HepG2 (cell line): ENCODE measurements around the gene CD83. TPM values are rescaled to one million over a fixed set of nuclear protein-coding genes. Genes with fewer than 3 reads are reported as not detected.

Source experiments
- ATAC-seq: fragments of 200-7000 bp; cut with Tn5 transposase; 3 replicates; pipeline ENCODE4 v1.9.1; 2020; ENCODE audit warnings: mild to moderate bottlenecking, moderate library complexity
- BruUV-seq: library from RNA; stranded (reverse); fragments of 400-500 nt; replicated peaks from 2 replicates; lab custom pipeline; 2021; lab: Mats Ljungman, UMichigan
- CTCF ChIA-PET: fragments of 300-600 bp; formaldehyde crosslinking; extraction: SDS; loops from one replicate; lab custom pipeline; 2021; ENCODE audit warnings: low total read pairs, inconsistent platforms, low intra/inter-chr PET ratio; lab: Yijun Ruan, JAX
- POLR2A ChIA-PET: fragments of 350-600 bp; sonication (Branson Sonifier 250); formaldehyde crosslinking; loops from one replicate; lab custom pipeline; 2020; ENCODE audit warnings: antibody characterized with exemption, inconsistent platforms; lab: Yijun Ruan, JAX
- DNase-seq: peaks from one replicate; pipeline ENCODE4 v3.0.0-alpha.2; 2015; ENCODE audit warnings: low spot score
- FAIRE-seq: peaks from 3 replicates; lab custom pipeline; 2011; peaks lifted over from hg19 to GRCh38; lab: Jason Lieb, UNC
- H2AFZ ChIP-seq: one replicate; pipeline ENCODE4 v1.6.1; 2011; ENCODE audit warnings: low read length, inconsistent platforms
- H3K27ac ChIP-seq: fragments of 300-600 bp; 3 replicates; pipeline ENCODE4 v1.8.0; 2011; ENCODE audit warnings: mixed run types, mild to moderate bottlenecking, mixed read lengths, low read length, inconsistent platforms; ENCODE audit not compliant: insufficient read depth; ENCODE audit errors: extremely low read length
- H3K27me3 ChIP-seq, 2 experiments: fragments of 200-600 bp in 1 of 2; 2 replicates in 1 of 2; 3 replicates in 1 of 2; pipeline versions ENCODE4 v1.6.0 to v1.8.0; 2011; ENCODE audit warnings: low read length in 2 of 2, mild to moderate bottlenecking in 2 of 2, moderate library complexity in 2 of 2, inconsistent platforms in 1 of 2; ENCODE audit not compliant: insufficient read depth in 2 of 2, control insufficient read depth in 1 of 2
- H3K36me3 ChIP-seq, 2 experiments: fragments of 200-600 bp in 1 of 2; replicated peaks in 1 of 2; 2 replicates in 1 of 2; 3 replicates in 1 of 2; pipeline versions ENCODE4 v1.5.1 to v1.8.0; 2011; ENCODE audit warnings: low read length in 2 of 2, inconsistent platforms in 1 of 2; ENCODE audit not compliant: insufficient read depth in 2 of 2, control insufficient read depth in 1 of 2
- H3K4me1 ChIP-seq: 2 replicates; pipeline ENCODE4 v1.5.1; 2012; ENCODE audit warnings: low read length, inconsistent platforms; ENCODE audit not compliant: insufficient read depth
- H3K4me2 ChIP-seq: 2 replicates; pipeline ENCODE4 v1.6.0; 2011; ENCODE audit warnings: low read depth, low read length, inconsistent platforms
- H3K4me3 ChIP-seq, 3 experiments: fragments of 200-600 bp in 1 of 3; sonication (generic), shearing (Covaris generic) in 1 of 3; replicated peaks in 1 of 3; 2 replicates each; pipeline ENCODE4 v1.5.1; 2011 to 2016; ENCODE audit warnings: low read length in 3 of 3, inconsistent platforms in 2 of 3, low read depth in 2 of 3, mild to moderate bottlenecking in 2 of 3, control low read depth in 1 of 3, mixed read lengths in 1 of 3; ENCODE audit not compliant: insufficient read depth in 1 of 3
- H3K79me2 ChIP-seq: one replicate; pipeline ENCODE4 v1.6.1; 2011; ENCODE audit warnings: low read length, inconsistent platforms; ENCODE audit not compliant: insufficient read depth
- H3K9ac ChIP-seq: 2 replicates; pipeline ENCODE4 v1.6.0; 2011; ENCODE audit warnings: mild to moderate bottlenecking, low read depth, low read length, inconsistent platforms; ENCODE audit not compliant: insufficient read depth
- H3K9me3 ChIP-seq: 2 replicates; pipeline ENCODE4 v1.5.1; 2012; ENCODE audit warnings: mild to moderate bottlenecking, low read length
- H4K20me1 ChIP-seq: 2 replicates; pipeline ENCODE4 v1.6.0; 2011; ENCODE audit warnings: inconsistent platforms, mild to moderate bottlenecking, low read length, moderate library complexity; ENCODE audit not compliant: insufficient read depth
- ATF7-NPFF ChIP-seq: sonication (generic); formaldehyde crosslinking; IDR thresholded peaks from 2 replicates; pipeline ENCODE4 v1.8.1; 2023; ENCODE audit warnings: mild to moderate bottlenecking, low read depth, missing genetic modification reagents, moderate library complexity
- KAT7 ChIP-seq: IDR thresholded peaks from 2 replicates; pipeline ENCODE4 v1.6.1; 2018; ENCODE audit warnings: borderline replicate concordance, missing compliant biosample characterization
- MLLT10 ChIP-seq: sonication (generic); formaldehyde crosslinking; IDR thresholded peaks from 2 replicates; pipeline ENCODE4 v1.4.0; 2020; ENCODE audit warnings: missing genetic modification reagents
- SNAI1 ChIP-seq: sonication (generic); formaldehyde crosslinking; IDR thresholded peaks from 2 replicates; pipeline ENCODE4 v1.5.0; 2020; ENCODE audit warnings: mild to moderate bottlenecking, missing genetic modification reagents, borderline replicate concordance
- ZBTB7B ChIP-seq: sonication (generic); formaldehyde crosslinking; IDR thresholded peaks from 2 replicates; pipeline ENCODE4 v1.4.0; 2020; ENCODE audit warnings: missing genetic modification reagents
- ZNF205 ChIP-seq: IDR thresholded peaks from 2 replicates; pipeline ENCODE4 v1.6.1; 2018; ENCODE audit warnings: missing biosample characterization, missing genetic modification reagents
- ZNF296 ChIP-seq: sonication (generic); formaldehyde crosslinking; conservative IDR thresholded peaks from 2 replicates; pipeline ENCODE4 v1.5.0; 2020; ENCODE audit warnings: mild to moderate bottlenecking, missing genetic modification reagents
- ZNF30 ChIP-seq: sonication (generic); formaldehyde crosslinking; IDR thresholded peaks from 2 replicates; pipeline ENCODE4 v1.5.0; 2020; ENCODE audit warnings: mild to moderate bottlenecking, missing genetic modification reagents
- ZNF761 ChIP-seq: sonication (generic); formaldehyde crosslinking; conservative IDR thresholded peaks from 2 replicates; pipeline ENCODE4 v1.4.0; 2020; ENCODE audit warnings: mild to moderate bottlenecking, missing genetic modification reagents
- ZNF780A ChIP-seq: sonication (generic); formaldehyde crosslinking; IDR thresholded peaks from 2 replicates; pipeline ENCODE4 v1.8.0; 2022; ENCODE audit warnings: mild to moderate bottlenecking, missing genetic modification reagents, moderate library complexity
- ZNF782 ChIP-seq: sonication (generic); formaldehyde crosslinking; IDR thresholded peaks from 2 replicates; pipeline ENCODE4 v1.4.0; 2020; ENCODE audit warnings: missing genetic modification reagents, mild to moderate bottlenecking, borderline replicate concordance
- ZSCAN30 ChIP-seq: sonication (generic); formaldehyde crosslinking; IDR thresholded peaks from 2 replicates; pipeline ENCODE4 v1.5.0; 2020; ENCODE audit warnings: mild to moderate bottlenecking, missing genetic modification reagents
- WGBS: methylation state at CpG from one replicate; pipeline ENCODE4 v1.1.6; 2017; ENCODE audit warnings: low lambda C conversion rate; 5-methylcytosine and 5-hydroxymethylcytosine counted together
- in situ Hi-C: cut with HindIII; loops from 2 replicates; pipeline ENCODE4 v1.10.0; 2017; ENCODE audit warnings: low pct_unique_long_range_greater_than_20kb; ENCODE audit not compliant: extremely low pct_ligation_motif_present
- intact Hi-C: fragments of 100-400 bp; cut with micrococcal nuclease; formaldehyde crosslinking; loops from one replicate; pipeline ENCODE4 v1.10.0; 2022; ENCODE audit not compliant: unreplicated experiment
- polyA plus RNA-seq, 8 experiments: library from polyadenylated mRNA; depleted of rRNA in 3 of 8; stranded (reverse) in 7 of 8; unstranded in 1 of 8; fragments of >200 nt; fragmentation: Illumina TruSeq in 4 of 8; extraction: Trizol in 4 of 8; gene quantifications; 2 replicates each; pipeline versions ENCODE4 v1.2.1 to v1.2.3, GENCODE V29; 2011 to 2016; ENCODE audit warnings: low read depth in 4 of 8, missing spikeins in 1 of 8, mixed read lengths in 1 of 8; ENCODE audit not compliant: insufficient read depth in 1 of 8
- total RNA-seq, 5 experiments: library from RNA; depleted of rRNA; stranded (reverse); fragments of >200 nt; fragmentation: Illumina TruSeq; extraction: Trizol; gene quantifications; 2 replicates each; pipeline ENCODE4 v1.2.3, GENCODE V29; 2016; ENCODE audit warnings: low read depth in 1 of 5
- TF ChIP-seq, protein P1 (sequence below): sonication (generic); formaldehyde crosslinking; IDR thresholded peaks from 2 replicates; pipeline ENCODE4 v1.5.0; 2020; ENCODE audit warnings: mild to moderate bottlenecking, missing genetic modification reagents
- TF ChIP-seq, protein P2 (sequence below): sonication (generic); formaldehyde crosslinking; IDR thresholded peaks from 2 replicates; pipeline ENCODE4 v1.5.0; 2020; ENCODE audit warnings: mild to moderate bottlenecking, missing genetic modification reagents, borderline replicate concordance
- TF ChIP-seq, protein P3 (sequence below): sonication (generic); formaldehyde crosslinking; IDR thresholded peaks from 2 replicates; pipeline ENCODE4 v1.9.0; 2021; ENCODE audit warnings: mild to moderate bottlenecking, missing genetic modification reagents

Gene CD83
- total and polyA plus RNA-seq, 2 of the 13 experiments (the other 11 are each of a cell fraction or from before 2014, with no cell fraction given) = 0.46 to 2.3 TPM

DNA sequence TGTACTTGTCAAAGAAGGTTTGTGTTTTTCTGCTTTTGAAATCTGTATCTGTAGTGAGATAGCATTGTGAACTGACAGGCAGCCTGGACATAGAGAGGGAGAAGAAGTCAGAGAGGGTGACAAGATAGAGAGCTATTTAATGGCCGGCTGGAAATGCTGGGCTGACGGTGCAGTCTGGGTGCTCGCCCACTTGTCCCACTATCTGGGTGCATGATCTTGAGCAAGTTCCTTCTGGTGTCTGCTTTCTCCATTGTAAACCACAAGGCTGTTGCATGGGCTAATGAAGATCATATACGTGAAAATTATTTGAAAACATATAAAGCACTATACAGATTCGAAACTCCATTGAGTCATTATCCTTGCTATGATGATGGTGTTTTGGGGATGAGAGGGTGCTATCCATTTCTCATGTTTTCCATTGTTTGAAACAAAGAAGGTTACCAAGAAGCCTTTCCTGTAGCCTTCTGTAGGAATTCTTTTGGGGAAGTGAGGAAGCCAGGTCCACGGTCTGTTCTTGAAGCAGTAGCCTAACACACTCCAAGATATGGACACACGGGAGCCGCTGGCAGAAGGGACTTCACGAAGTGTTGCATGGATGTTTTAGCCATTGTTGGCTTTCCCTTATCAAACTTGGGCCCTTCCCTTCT lies 18.4 kb downstream of the CD83 start:
- no peak for DNase-seq
- ATAC-seq = no peak
- in situ Hi-C loops = no loop called here

More for the DNA sequence above, 18.4 kb downstream of the CD83 start:
- WGBS = 68% methylated on average over 9 of the region's 9 CpGs
- Histone ChIP-seq H3K9me3 (no peaks in the 10 kb centered on the region), H3K4me3 (no peak overlapping the region), H3K9ac (no peak overlapping the region), H3K4me1 (peaks cover 21% of the 10 kb centered on the region), H3K27me3 (0 out of 5 replicates have a peak, but pooled peaks cover 0 to 3% of the 10 kb centered on the region in 2 experiments), H4K20me1 (no peaks in the 10 kb centered on the region), H3K79me2 (no peaks in the 10 kb centered on the region), H3K27ac (no peak overlapping the region), H3K4me2 (no peak overlapping the region), H3K36me3 (no peaks in the 10 kb centered on the region), H2AFZ (no peak overlapping the region)
- FAIRE-seq = no peak
- CTCF ChIA-PET = no interaction called here
- POLR2A ChIA-PET = no interaction called here
- no TSS peak for BruUV-seq
- intact Hi-C loops = no loop called here
- TF ChIP-seq ZNF30 (CRISPR knock-in tag) = no peak
- TF ChIP-seq ZNF782 (CRISPR knock-in tag) = no peak
- TF ChIP-seq, protein P1, sequence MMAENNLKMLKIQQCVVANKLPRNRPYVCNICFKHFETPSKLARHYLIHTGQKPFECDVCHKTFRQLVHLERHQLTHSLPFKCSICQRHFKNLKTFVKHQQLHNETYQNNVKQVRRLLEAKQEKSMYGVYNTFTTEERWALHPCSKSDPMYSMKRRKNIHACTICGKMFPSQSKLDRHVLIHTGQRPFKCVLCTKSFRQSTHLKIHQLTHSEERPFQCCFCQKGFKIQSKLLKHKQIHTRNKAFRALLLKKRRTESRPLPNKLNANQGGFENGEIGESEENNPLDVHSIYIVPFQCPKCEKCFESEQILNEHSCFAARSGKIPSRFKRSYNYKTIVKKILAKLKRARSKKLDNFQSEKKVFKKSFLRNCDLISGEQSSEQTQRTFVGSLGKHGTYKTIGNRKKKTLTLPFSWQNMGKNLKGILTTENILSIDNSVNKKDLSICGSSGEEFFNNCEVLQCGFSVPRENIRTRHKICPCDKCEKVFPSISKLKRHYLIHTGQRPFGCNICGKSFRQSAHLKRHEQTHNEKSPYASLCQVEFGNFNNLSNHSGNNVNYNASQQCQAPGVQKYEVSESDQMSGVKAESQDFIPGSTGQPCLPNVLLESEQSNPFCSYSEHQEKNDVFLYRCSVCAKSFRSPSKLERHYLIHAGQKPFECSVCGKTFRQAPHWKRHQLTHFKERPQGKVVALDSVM = no peak
- TF ChIP-seq KAT7 (CRISPR knock-in tag) = no peak
- no peak for TF ChIP-seq ZSCAN30
- TF ChIP-seq, protein P2, sequence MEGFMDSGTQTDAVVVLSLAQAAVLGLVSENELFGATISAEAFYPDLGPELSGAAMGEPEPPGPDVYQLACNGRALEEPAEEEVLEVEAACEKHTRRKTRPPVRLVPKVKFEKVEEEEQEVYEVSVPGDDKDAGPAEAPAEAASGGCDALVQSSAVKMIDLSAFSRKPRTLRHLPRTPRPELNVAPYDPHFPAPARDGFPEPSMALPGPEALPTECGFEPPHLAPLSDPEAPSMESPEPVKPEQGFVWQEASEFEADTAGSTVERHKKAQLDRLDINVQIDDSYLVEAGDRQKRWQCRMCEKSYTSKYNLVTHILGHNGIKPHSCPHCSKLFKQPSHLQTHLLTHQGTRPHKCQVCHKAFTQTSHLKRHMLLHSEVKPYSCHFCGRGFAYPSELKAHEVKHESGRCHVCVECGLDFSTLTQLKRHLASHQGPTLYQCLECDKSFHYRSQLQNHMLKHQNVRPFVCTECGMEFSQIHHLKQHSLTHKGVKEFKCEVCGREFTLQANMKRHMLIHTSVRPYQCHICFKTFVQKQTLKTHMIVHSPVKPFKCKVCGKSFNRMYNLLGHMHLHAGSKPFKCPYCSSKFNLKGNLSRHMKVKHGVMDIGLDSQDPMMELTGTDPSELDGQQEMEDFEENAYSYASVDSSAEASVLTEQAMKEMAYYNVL (CRISPR knock-in tag) = no peak
- no peak for TF ChIP-seq ZNF205 (CRISPR knock-in tag)
- TF ChIP-seq ZNF296 (CRISPR knock-in tag) = no peak
- TF ChIP-seq ZBTB7B (CRISPR knock-in tag) = no peak
- no peak for TF ChIP-seq ZNF780A (CRISPR knock-in tag)
- TF ChIP-seq ATF7-NPFF (CRISPR knock-in tag) = no peak
- TF ChIP-seq, protein P3, sequence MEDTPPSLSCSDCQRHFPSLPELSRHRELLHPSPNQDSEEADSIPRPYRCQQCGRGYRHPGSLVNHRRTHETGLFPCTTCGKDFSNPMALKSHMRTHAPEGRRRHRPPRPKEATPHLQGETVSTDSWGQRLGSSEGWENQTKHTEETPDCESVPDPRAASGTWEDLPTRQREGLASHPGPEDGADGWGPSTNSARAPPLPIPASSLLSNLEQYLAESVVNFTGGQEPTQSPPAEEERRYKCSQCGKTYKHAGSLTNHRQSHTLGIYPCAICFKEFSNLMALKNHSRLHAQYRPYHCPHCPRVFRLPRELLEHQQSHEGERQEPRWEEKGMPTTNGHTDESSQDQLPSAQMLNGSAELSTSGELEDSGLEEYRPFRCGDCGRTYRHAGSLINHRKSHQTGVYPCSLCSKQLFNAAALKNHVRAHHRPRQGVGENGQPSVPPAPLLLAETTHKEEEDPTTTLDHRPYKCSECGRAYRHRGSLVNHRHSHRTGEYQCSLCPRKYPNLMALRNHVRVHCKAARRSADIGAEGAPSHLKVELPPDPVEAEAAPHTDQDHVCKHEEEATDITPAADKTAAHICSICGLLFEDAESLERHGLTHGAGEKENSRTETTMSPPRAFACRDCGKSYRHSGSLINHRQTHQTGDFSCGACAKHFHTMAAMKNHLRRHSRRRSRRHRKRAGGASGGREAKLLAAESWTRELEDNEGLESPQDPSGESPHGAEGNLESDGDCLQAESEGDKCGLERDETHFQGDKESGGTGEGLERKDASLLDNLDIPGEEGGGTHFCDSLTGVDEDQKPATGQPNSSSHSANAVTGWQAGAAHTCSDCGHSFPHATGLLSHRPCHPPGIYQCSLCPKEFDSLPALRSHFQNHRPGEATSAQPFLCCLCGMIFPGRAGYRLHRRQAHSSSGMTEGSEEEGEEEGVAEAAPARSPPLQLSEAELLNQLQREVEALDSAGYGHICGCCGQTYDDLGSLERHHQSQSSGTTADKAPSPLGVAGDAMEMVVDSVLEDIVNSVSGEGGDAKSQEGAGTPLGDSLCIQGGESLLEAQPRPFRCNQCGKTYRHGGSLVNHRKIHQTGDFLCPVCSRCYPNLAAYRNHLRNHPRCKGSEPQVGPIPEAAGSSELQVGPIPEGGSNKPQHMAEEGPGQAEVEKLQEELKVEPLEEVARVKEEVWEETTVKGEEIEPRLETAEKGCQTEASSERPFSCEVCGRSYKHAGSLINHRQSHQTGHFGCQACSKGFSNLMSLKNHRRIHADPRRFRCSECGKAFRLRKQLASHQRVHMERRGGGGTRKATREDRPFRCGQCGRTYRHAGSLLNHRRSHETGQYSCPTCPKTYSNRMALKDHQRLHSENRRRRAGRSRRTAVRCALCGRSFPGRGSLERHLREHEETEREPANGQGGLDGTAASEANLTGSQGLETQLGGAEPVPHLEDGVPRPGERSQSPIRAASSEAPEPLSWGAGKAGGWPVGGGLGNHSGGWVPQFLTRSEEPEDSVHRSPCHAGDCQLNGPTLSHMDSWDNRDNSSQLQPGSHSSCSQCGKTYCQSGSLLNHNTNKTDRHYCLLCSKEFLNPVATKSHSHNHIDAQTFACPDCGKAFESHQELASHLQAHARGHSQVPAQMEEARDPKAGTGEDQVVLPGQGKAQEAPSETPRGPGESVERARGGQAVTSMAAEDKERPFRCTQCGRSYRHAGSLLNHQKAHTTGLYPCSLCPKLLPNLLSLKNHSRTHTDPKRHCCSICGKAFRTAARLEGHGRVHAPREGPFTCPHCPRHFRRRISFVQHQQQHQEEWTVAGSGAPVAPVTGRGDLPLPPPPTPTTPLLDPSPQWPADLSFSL (CRISPR knock-in tag) = no peak
- no peak for TF ChIP-seq MLLT10 (CRISPR knock-in tag)
- no peak for TF ChIP-seq SNAI1 (CRISPR knock-in tag)
- TF ChIP-seq ZNF761 (CRISPR knock-in tag) = no peak
